Nephron progenitor cell (in vitro differentiated cells): ENCODE measurements around the gene SLC38A1.

Source experiments
- DNase-seq: peaks from one replicate; pipeline ENCODE4 v3.0.0; 2021
- H3K27ac Mint-ChIP-seq: 2 replicates; pipeline ENCODE4 v1.8.0; 2021; ENCODE audit warnings: mild to moderate bottlenecking, moderate library complexity, mixed read lengths
- H3K27me3 Mint-ChIP-seq: 2 replicates; pipeline ENCODE4 v1.8.0; 2021; ENCODE audit warnings: mild to moderate bottlenecking, low read depth, mixed read lengths; ENCODE audit not compliant: poor library complexity
- H3K36me3 Mint-ChIP-seq: 2 replicates; pipeline ENCODE4 v1.8.0; 2021; ENCODE audit warnings: low read depth, mixed read lengths
- H3K4me1 Mint-ChIP-seq: 2 replicates; pipeline ENCODE4 v1.8.0; 2021; ENCODE audit warnings: mixed read lengths
- H3K4me3 Mint-ChIP-seq: 2 replicates; pipeline ENCODE4 v1.8.0; 2021; ENCODE audit warnings: mild to moderate bottlenecking, moderate library complexity, mixed read lengths
- H3K9me3 Mint-ChIP-seq: 2 replicates; pipeline ENCODE4 v1.8.0; 2021; ENCODE audit warnings: mild to moderate bottlenecking, moderate library complexity, mixed read lengths
- TF ChIP-seq, protein P1 (sequence below): fragments of 200-600 bp; sonication (generic); IDR thresholded peaks from 2 replicates; pipeline ENCODE4 v1.5.0; 2021; ENCODE audit warnings: antibody characterized with exemption

The SLC38A1 gene

DNA sequence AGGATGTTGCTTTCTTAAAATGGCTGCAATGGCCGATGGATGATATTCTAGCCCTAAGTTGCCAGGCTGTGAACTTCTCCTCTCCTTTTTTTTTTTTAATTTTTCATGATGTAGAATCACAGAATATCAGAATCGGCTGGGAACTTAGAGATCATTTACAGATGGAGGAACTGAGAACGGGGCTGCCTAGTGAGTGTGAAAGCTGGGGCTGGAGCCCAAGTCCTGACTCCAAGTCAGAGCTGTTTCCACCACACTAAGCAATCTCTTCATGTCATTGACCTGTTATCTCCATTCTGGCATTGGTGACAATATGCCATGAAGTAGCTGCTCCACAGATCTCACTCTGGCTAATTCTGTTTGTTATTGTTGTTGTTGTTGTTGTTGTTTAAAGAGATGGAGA lies 121.7 kb downstream of the SLC38A1 start:
- no peak overlapping the region for H3K27ac Mint-ChIP-seq
- no peaks in the 10 kb centered on the region for H3K9me3 Mint-ChIP-seq
- DNase-seq, result no peak
- H3K4me3 Mint-ChIP-seq, result no peak overlapping the region
- no peaks in the 10 kb centered on the region for H3K36me3 Mint-ChIP-seq
- TF ChIP-seq, protein P1, sequence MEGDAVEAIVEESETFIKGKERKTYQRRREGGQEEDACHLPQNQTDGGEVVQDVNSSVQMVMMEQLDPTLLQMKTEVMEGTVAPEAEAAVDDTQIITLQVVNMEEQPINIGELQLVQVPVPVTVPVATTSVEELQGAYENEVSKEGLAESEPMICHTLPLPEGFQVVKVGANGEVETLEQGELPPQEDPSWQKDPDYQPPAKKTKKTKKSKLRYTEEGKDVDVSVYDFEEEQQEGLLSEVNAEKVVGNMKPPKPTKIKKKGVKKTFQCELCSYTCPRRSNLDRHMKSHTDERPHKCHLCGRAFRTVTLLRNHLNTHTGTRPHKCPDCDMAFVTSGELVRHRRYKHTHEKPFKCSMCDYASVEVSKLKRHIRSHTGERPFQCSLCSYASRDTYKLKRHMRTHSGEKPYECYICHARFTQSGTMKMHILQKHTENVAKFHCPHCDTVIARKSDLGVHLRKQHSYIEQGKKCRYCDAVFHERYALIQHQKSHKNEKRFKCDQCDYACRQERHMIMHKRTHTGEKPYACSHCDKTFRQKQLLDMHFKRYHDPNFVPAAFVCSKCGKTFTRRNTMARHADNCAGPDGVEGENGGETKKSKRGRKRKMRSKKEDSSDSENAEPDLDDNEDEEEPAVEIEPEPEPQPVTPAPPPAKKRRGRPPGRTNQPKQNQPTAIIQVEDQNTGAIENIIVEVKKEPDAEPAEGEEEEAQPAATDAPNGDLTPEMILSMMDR, result no peak
- H3K4me1 Mint-ChIP-seq, result peaks cover 20% of the 10 kb centered on the region
- peaks cover 13% of the 10 kb centered on the region for H3K27me3 Mint-ChIP-seq

DNA sequence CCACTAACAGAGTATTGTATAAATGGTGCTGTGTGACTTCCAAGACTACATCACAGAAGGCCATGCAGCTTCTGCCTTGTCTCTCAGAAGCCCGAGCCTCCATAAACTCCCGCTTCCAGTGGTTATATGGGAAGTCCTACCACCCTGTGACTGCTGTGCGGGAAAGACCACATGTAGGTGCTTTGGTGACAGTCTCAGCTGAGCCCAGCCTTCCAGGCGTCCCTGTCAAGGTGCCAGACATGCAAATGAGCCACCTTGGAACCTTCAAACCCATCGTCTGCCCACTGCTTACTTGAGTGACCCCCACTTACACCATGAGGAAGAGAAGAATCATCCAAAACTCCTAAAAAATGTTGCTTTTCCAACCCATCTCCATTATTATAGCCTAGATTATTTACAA lies 123.0 kb downstream of the SLC38A1 start:
- H3K27me3 Mint-ChIP-seq, result peaks cover 13% of the 10 kb centered on the region
- no peaks in the 10 kb centered on the region for H3K9me3 Mint-ChIP-seq
- H3K4me3 Mint-ChIP-seq, result no peak overlapping the region

DNA sequence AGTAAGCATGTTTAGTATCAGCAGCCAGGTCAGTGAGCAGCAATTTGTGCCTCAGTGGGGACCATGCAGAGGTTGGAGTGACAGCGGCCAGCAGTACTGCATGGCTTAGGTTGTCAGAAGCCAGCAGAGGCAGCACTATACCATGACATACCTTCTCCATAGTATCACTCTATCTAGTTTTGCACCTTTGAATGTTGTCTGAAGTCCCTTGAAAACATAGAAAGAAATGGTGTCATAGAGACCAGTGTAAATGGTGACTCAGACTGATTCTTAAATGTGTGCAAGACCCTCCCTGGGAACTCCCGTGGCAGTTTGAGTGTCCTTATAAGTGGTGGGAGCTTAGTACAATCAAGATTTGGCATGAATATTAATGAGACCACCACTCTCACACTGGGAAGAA lies 124.4 kb downstream of the SLC38A1 start:
- H3K9me3 Mint-ChIP-seq, result no peaks in the 10 kb centered on the region
- H3K4me1 Mint-ChIP-seq, result peaks cover 11% of the 10 kb centered on the region
- no peak overlapping the region for H3K4me3 Mint-ChIP-seq
- no peak overlapping the region for H3K27ac Mint-ChIP-seq
- peaks cover 15% of the 10 kb centered on the region for H3K27me3 Mint-ChIP-seq
- TF ChIP-seq, protein P1, result no peak
- H3K36me3 Mint-ChIP-seq, result no peaks in the 10 kb centered on the region
- no peak for DNase-seq

More for the DNA sequence above, 123.0 kb downstream of the SLC38A1 start:
- Mint-ChIP-seq H3K27ac (no peak overlapping the region), H3K4me1 (peaks cover 17% of the 10 kb centered on the region), H3K36me3 (no peaks in the 10 kb centered on the region)
- TF ChIP-seq, protein P1, result no peak
- DNase-seq, result no peak

DNA sequence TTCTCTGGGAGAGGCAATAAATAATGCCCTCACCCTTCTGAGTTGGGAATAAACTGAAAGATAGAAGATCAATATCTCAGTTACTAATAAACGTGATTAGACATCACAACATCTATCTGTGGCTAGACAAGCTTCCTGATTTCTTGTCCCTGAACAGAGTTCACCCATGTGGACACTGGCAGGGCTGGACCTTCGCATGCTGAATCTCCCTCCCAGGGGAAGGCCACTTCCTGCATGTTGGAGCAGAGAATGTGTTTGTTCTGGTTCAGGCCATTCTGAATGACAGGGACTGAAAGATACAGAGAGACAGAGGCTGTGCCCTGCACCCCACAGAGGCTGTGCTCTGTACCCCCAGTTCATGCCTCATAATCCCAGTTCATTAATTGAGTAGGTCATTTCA lies 132.6 kb downstream of the SLC38A1 start:
- Mint-ChIP-seq H3K36me3 (no peaks in the 10 kb centered on the region), H3K9me3 (no peaks in the 10 kb centered on the region), H3K27ac (no peak overlapping the region), H3K4me1 (peaks cover 15% of the 10 kb centered on the region), H3K4me3 (no peak overlapping the region), H3K27me3 (peaks cover 8% of the 10 kb centered on the region)
- DNase-seq, result no peak
- TF ChIP-seq, protein P1, result no peak

DNA sequence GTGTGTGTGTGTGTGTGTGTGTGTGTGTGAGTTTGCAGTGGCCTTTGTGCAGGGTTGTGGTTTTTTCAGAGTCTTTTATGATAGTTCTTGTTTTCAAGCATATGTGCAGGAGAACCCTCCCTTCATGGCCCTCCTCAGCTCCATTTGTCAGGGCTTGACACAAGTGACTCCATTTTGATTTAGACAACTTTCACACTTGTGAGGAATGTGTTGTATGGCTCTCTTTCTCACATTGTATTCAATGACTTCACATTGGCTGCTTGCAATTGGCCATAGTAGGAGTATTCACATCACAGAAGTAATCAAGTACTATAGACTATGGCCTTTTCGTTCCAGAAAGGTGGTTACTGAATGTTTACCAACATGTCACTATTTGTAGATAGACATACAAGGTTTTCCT lies 133.1 kb downstream of the SLC38A1 start:
- H3K27ac Mint-ChIP-seq, result no peak overlapping the region
- DNase-seq, result no peak
- TF ChIP-seq, protein P1, result no peak
- H3K4me1 Mint-ChIP-seq, result peaks cover 15% of the 10 kb centered on the region
- no peak overlapping the region for H3K4me3 Mint-ChIP-seq
- peaks cover 10% of the 10 kb centered on the region for H3K27me3 Mint-ChIP-seq
- no peaks in the 10 kb centered on the region for H3K36me3 Mint-ChIP-seq
- H3K9me3 Mint-ChIP-seq, result no peaks in the 10 kb centered on the region

DNA sequence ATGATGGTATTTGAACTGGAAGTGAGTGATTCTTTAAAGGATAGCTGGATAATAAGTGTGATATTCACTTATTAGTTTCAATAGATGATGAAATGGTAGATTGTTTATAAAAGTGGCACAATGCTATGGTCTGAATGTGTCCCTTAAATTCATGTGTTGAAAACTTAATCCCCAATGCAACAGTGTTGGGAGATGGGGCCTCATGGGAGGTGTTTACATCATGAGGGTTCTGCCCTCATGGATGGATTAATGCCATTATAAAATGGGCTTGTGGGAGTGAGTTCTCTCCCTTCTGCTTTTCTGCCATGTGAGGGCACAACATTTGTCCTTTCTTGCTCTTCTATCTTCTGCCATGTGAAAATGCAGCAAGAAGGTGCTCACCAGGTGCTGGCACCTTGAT lies 134.0 kb downstream of the SLC38A1 start:
- Mint-ChIP-seq H3K9me3 (no peaks in the 10 kb centered on the region), H3K4me1 (peaks cover 15% of the 10 kb centered on the region), H3K4me3 (no peak overlapping the region), H3K36me3 (no peaks in the 10 kb centered on the region), H3K27ac (no peak overlapping the region), H3K27me3 (peaks cover 10% of the 10 kb centered on the region)
- TF ChIP-seq, protein P1, result no peak
- DNase-seq, result no peak
